ENCODE data around the gene NOL7. TPM values are rescaled to one million over a fixed set of nuclear protein-coding genes. Genes with fewer than 3 reads are reported as not detected.

NOL7 gene
- total RNA-seq, 1 experiment from 2014 or later = 73.7 TPM

DNA sequence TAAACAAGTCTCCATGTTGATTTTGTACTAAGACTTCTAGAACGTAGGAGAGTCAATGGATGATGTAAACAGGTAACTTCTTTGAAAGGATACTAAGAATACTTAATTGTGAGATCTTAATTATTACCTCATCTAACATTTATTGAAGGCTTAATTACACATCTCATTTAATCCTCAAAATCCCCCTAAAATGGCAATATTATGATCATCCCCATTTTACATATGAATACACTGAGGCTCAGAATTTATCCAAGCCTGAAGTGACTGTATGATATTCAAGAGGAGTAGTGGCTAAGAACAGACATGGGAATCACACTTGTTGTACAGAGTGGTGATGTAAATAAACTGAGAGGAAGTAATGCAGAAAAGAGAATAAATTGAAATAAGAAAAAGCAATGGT lies 22.9 kb downstream of the NOL7 start:
- DNase-seq (ENCODE audit: low read depth, low spot score) (no peak), ATAC-seq (no peak)
- Histone ChIP-seq H3K9me2 (ENCODE audit: insufficient read depth) (no peaks in the 10 kb centered on the region), H3K9ac (ENCODE audit: low read length) (no peak overlapping the region), H3K4me1 (ENCODE audit: control insufficient read depth in 1 of 2, insufficient read depth in 2 of 2, low read length in 2 of 2) (no peaks in the 10 kb centered on the region), H3K4me2 (ENCODE audit: low read length) (no peak overlapping the region), H3K27me3 (ENCODE audit: insufficient read depth, low read length) (no peaks in the 10 kb centered on the region), H3K79me2 (ENCODE audit: insufficient read depth, low read length) (no peaks in the 10 kb centered on the region), H3K9me3 (ENCODE audit: control insufficient read depth in 1 of 2, insufficient read depth in 1 of 2, low read depth in 1 of 2, low read length in 2 of 2) (no peaks in the 10 kb centered on the region), H3K36me3 (ENCODE audit: control insufficient read depth in 1 of 2, insufficient read depth in 2 of 2, low read length in 2 of 2) (peaks cover 12 to 14% of the 10 kb centered on the region in 2 experiments; a peak in 2 of 4 replicates), H4K20me1 (ENCODE audit: insufficient read depth) (no peaks in the 10 kb centered on the region), H3K4me3 (replicated peaks in 1 of 2; ENCODE audit: low read depth in 1 of 2, low read length in 2 of 2) (no peak overlapping the region), H2AFZ (ENCODE audit: low read depth, low read length, poor library complexity, severe bottlenecking) (no peak overlapping the region), H3K27ac (ENCODE audit: low read depth, low read length) (no peak overlapping the region)
- no TSS peak for BruUV-seq (replicated peaks)
- TF ChIP-seq, protein P1, sequence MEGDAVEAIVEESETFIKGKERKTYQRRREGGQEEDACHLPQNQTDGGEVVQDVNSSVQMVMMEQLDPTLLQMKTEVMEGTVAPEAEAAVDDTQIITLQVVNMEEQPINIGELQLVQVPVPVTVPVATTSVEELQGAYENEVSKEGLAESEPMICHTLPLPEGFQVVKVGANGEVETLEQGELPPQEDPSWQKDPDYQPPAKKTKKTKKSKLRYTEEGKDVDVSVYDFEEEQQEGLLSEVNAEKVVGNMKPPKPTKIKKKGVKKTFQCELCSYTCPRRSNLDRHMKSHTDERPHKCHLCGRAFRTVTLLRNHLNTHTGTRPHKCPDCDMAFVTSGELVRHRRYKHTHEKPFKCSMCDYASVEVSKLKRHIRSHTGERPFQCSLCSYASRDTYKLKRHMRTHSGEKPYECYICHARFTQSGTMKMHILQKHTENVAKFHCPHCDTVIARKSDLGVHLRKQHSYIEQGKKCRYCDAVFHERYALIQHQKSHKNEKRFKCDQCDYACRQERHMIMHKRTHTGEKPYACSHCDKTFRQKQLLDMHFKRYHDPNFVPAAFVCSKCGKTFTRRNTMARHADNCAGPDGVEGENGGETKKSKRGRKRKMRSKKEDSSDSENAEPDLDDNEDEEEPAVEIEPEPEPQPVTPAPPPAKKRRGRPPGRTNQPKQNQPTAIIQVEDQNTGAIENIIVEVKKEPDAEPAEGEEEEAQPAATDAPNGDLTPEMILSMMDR (IDR thresholded peaks at IDR 0.05 in 2 of 3, conservative IDR thresholded peaks at IDR 0.05 in 1 of 3; ENCODE audit: borderline replicate concordance in 1 of 3, insufficient read depth in 1 of 3, low read depth in 2 of 3, low read length in 2 of 3) = no peak
- TF ChIP-seq YY1 (IDR thresholded peaks at IDR 0.05; ENCODE audit: extremely low read depth, insufficient replicate concordance, low read depth, low read length) = no peak
- no peak for TF ChIP-seq SP1 (IDR thresholded peaks at IDR 0.05; ENCODE audit: low read depth)
- TF ChIP-seq CBX3 (IDR thresholded peaks at IDR 0.05; ENCODE audit: low read depth) = no peak
- TF ChIP-seq POLR2A (IDR thresholded peaks at IDR 0.05; ENCODE audit: borderline replicate concordance, extremely low read depth, insufficient read depth, insufficient read length) = no peak
- ChIA-PET RAD21 (ENCODE audit: low non-redundant PET in 1 of 2, low total read pairs in 2 of 2, uncharacterized antibody in 2 of 2, unreplicated experiment in 2 of 2) (no interaction called here), CTCF (no interaction called here), POLR2A (no interaction called here)
- intact Hi-C loops (cut with micrococcal nuclease) = no loop called here

- DNase-seq (ENCODE audit: low read depth, low spot score) (no peak), ATAC-seq (no peak)
- Histone ChIP-seq H3K4me1 (ENCODE audit: control insufficient read depth in 1 of 2, insufficient read depth in 2 of 2, low read length in 2 of 2) (no peaks in the 10 kb centered on the region), H2AFZ (ENCODE audit: low read depth, low read length, poor library complexity, severe bottlenecking) (no peak overlapping the region), H3K4me3 (replicated peaks in 1 of 2; ENCODE audit: low read depth in 1 of 2, low read length in 2 of 2) (no peak overlapping the region), H3K79me2 (ENCODE audit: insufficient read depth, low read length) (no peaks in the 10 kb centered on the region), H4K20me1 (ENCODE audit: insufficient read depth) (no peaks in the 10 kb centered on the region), H3K4me2 (ENCODE audit: low read length) (no peak overlapping the region), H3K9me2 (ENCODE audit: insufficient read depth) (no peaks in the 10 kb centered on the region), H3K27ac (ENCODE audit: low read depth, low read length) (no peak overlapping the region), H3K36me3 (ENCODE audit: control insufficient read depth in 1 of 2, insufficient read depth in 2 of 2, low read length in 2 of 2) (peaks cover 12 to 17% of the 10 kb centered on the region in 2 experiments; a peak in 2 of 4 replicates), H3K9me3 (ENCODE audit: control insufficient read depth in 1 of 2, insufficient read depth in 1 of 2, low read depth in 1 of 2, low read length in 2 of 2) (no peaks in the 10 kb centered on the region), H3K27me3 (ENCODE audit: insufficient read depth, low read length) (no peaks in the 10 kb centered on the region), H3K9ac (ENCODE audit: low read length) (no peak overlapping the region)
- CTCF ChIA-PET = interaction anchor here (1.3 kb wide), 1 partner anchor 14 kb away, joined by 4 read pairs; no protein-coding TSS in a partner anchor
- RAD21 ChIA-PET (ENCODE audit: low non-redundant PET in 1 of 2, low total read pairs in 2 of 2, uncharacterized antibody in 2 of 2, unreplicated experiment in 2 of 2) = no interaction called here
- intact Hi-C loops (cut with micrococcal nuclease) = no loop called here
- BruUV-seq (replicated peaks) = no TSS peak
- POLR2A ChIA-PET = no interaction called here
- TF ChIP-seq EZH2phosphoT487 (IDR thresholded peaks at IDR 0.05; ENCODE audit: borderline replicate concordance) (no peak), CEBPB (IDR thresholded peaks at IDR 0.05; ENCODE audit: low read depth) (no peak), POLR2AphosphoS5 (IDR thresholded peaks at IDR 0.05; ENCODE audit: low read depth, low read length) (no peak), SIN3A (IDR thresholded peaks at IDR 0.05; ENCODE audit: low read depth) (no peak), TCF7L2 (IDR thresholded peaks at IDR 0.05; ENCODE audit: borderline replicate concordance, extremely low read depth, insufficient read depth, insufficient read length) (no peak), SP1 (IDR thresholded peaks at IDR 0.05; ENCODE audit: low read depth) (no peak), RAD21 (IDR thresholded peaks at IDR 0.05; ENCODE audit: low read depth) (no peak), ZFX (IDR thresholded peaks at IDR 0.05) (no peak), EZH2 (IDR thresholded peaks at IDR 0.05) (no peak), POLR2A (IDR thresholded peaks at IDR 0.05; ENCODE audit: borderline replicate concordance, extremely low read depth, insufficient read depth, insufficient read length) (no peak), SRF (IDR thresholded peaks at IDR 0.05; ENCODE audit: low read depth) (no peak), YY1 (IDR thresholded peaks at IDR 0.05; ENCODE audit: extremely low read depth, insufficient replicate concordance, low read depth, low read length) (no peak), JUND (IDR thresholded peaks at IDR 0.05) (no peak), MAX (IDR thresholded peaks at IDR 0.05) (no peak)
- TF ChIP-seq, protein P2, sequence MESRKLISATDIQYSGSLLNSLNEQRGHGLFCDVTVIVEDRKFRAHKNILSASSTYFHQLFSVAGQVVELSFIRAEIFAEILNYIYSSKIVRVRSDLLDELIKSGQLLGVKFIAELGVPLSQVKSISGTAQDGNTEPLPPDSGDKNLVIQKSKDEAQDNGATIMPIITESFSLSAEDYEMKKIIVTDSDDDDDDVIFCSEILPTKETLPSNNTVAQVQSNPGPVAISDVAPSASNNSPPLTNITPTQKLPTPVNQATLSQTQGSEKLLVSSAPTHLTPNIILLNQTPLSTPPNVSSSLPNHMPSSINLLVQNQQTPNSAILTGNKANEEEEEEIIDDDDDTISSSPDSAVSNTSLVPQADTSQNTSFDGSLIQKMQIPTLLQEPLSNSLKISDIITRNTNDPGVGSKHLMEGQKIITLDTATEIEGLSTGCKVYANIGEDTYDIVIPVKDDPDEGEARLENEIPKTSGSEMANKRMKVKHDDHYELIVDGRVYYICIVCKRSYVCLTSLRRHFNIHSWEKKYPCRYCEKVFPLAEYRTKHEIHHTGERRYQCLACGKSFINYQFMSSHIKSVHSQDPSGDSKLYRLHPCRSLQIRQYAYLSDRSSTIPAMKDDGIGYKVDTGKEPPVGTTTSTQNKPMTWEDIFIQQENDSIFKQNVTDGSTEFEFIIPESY (IDR thresholded peaks at IDR 0.05; ENCODE audit: extremely low read depth, insufficient replicate concordance, low read length) = no peak
- TF ChIP-seq, protein P3, sequence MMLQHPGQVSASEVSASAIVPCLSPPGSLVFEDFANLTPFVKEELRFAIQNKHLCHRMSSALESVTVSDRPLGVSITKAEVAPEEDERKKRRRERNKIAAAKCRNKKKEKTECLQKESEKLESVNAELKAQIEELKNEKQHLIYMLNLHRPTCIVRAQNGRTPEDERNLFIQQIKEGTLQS (IDR thresholded peaks at IDR 0.05) = no peak
Measured at GRCh38 chr6:13638626-13639025, 23.5 kb downstream of the NOL7 start.
